Measurements from ENCODE around the gene ADGRA1.

Gene ADGRA1

GRCh38 chr10:133075346-133076137 is 12.2 kb upstream of the ADGRA1 start:
- no peak for DNase-seq (ENCODE audit: low read depth in 2 of 2)

GRCh38 chr10:133076274-133077038 is 11.3 kb upstream of the ADGRA1 start:
- no peak for DNase-seq (ENCODE audit: low read depth in 2 of 2)

GRCh38 chr10:133079836-133080682 is 7.7 kb upstream of the ADGRA1 start:
- no peak for DNase-seq (ENCODE audit: low read depth in 2 of 2)

GRCh38 chr10:133080683-133081040 is 7.1 kb upstream of the ADGRA1 start:
- no peak for DNase-seq (ENCODE audit: low read depth in 2 of 2)

GRCh38 chr10:133081636-133082035 is 6.1 kb upstream of the ADGRA1 start:
- DNase-seq (ENCODE audit: low read depth in 2 of 2): no peak

GRCh38 chr10:133082685-133083421 is 4.9 kb upstream of the ADGRA1 start:
- no peak for DNase-seq (ENCODE audit: low read depth in 2 of 2)

DNA sequence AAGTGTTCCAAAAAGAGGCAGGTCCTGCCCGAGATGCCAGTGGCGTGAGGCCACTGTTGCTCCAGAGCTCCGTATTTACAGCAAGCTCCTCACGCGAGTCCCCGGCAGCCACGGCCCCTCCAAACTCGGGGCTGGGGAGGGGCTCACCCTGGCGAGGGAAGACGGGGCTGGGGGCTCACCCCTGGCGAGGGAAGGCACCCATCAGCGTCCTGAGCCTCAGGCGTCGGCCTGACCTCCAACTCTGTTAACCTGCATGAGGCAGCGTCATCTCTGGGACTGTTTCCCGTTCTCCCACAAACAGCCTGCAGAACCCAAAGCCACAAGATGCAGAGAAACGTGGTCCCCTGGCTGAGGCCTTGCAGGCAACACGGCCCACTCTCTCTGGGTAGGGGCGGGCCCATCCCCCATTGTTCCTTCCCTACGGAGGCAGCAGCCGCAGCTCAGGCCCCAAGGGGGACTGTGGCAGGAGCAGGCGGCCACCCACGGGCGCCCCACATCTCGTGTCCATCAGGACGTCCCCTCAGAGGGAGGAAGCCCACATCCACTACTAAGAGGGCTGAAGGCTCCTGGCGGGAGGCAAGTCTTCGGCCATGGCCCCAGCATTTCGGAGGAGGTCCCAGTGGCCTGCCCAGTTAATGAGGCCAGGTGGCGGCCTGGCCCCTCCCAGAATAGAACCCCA is 4.2 kb upstream of the ADGRA1 start:
- no peak for DNase-seq (ENCODE audit: low read depth in 2 of 2)

GRCh38 chr10:133084491-133084890 is 3.2 kb upstream of the ADGRA1 start:
- no peak for DNase-seq (ENCODE audit: low read depth in 2 of 2)

GRCh38 chr10:133085251-133086125 is 2.2 kb upstream of the ADGRA1 start:
- DNase-seq (ENCODE audit: low read depth in 2 of 2): no peak

GRCh38 chr10:133086247-133086646 is 1.5 kb upstream of the ADGRA1 start:
- DNase-seq (ENCODE audit: low read depth in 2 of 2): no peak

- no peak for DNase-seq (ENCODE audit: low read depth in 2 of 2)
Observed at GRCh38 chr10:133087045-133087678, 562 bp upstream of the ADGRA1 start.

DNA sequence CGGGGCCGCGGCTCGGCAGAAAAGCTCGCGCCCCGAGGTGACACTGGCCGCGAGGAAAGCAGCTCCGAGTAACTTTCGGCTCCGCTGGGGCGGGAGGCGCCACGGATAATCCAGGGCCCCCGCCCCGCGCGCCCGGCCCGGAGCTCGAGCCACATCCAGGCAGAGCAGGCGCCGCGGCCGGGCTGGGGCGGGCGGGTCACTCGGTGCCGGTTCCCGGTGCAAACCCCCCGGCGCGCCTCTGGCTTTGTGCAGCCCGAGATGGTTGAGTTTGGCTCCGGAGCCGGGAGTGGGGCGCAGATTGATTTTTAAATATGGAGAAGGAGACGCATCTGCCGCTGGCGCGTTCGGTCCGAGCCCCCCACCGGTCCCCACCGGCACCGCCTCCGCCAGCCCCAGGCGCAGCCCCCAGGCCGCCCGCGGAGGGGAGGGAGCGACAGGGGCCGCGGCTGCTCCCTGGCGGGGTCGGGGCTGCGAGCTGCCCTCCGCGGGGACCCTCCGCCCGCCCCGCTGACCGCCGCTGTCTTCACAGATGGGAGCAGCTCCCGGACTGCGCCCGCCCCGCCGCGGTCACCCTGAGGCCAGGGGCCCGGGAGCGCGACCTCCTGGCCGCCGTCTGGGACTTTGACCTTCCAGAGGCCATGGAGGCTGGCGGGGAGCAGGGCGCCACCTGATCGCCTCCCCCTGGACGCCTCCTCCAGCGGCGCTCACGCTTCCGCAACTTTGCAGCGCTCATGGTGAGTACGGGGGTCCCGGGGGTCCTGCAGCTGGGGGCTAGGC is 643 bp downstream of the ADGRA1 start:
- DNase-seq (ENCODE audit: low read depth in 2 of 2): no peak

DNA sequence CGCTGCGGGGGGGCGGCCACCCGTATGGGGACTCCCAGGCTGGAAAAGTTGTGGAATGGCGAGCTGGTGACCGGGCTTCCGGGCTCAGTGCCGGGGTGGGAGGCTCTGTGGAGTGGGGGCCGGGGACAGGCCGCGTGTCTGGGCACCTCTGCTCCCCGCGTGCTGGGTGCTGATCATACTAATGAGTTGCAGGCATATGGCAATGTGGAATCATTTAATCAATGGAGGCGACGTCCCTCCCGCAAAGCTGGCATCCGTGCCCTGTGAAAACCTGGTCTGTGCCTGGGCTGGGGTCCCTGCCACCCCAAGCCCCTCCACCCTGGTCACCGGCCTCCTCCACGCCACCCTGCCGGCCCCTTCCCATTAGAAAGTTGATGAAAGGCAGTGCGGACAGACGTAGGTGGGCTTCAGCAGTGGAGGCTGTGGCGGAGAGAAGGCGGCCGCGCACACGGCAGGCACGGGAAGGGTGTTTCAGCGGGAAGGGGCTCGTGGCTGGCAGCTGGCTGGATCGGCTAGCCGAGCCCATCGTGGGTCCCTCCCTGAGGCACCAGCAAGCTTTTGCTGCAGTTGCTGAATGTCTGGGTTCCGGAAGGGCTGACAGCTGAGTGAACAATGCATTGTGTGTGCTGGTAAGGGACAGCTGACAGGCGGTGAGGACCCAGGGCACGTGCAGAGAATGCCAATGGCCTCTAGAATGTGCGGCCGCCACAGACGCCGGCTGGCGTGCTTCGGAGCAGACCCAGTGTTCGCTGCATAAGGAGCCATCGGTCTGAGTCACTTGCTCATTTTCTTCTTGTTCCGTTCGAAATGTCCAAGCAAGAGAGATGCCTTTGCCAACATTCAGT is 1.5 kb downstream of the ADGRA1 start:
- no peak for DNase-seq (ENCODE audit: low read depth in 2 of 2)

DNA sequence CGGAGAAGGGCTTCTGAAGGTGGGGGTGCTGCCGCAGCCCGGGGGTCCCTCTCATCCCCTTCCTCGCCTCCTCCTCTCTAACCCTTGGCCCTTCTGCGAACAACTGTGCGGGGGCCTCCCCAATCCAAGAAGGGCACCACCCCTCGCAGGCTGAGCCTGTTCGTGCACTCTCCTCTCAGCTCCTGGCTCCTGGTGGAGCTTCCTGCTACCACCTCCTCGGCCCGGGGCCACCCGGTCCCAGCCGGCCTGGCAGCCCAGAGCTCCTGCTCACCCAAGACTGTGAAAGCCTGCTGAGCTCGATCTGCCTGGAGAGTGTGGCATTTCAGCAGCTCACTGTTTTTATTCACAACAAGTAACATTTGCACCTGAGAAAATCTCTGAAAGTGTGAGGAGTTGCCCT is 2.4 kb downstream of the ADGRA1 start:
- no peak for DNase-seq (ENCODE audit: low read depth in 2 of 2)

DNA sequence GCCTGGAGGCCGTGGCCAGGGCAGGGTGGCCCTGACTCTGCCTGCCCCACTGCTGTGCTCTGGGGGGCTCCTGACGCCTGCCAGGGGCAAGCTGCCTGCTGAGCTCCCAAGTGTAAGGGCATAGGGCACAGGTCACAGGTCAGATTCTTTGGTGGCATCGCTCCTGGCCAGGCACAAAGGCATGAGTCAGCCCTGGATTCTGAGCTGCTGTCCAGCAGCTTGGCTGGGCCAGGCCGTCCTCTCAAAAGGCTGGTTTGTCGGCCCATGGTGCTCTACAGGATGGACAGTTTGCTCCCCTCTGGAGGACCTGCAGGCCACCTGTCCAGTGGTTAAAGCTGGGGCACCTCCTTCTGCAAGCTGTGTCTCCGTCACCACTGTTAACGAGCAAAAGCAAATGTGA is 2.9 kb downstream of the ADGRA1 start:
- DNase-seq (ENCODE audit: low read depth in 2 of 2): no peak

GRCh38 chr10:133091316-133091715 is 3.6 kb downstream of the ADGRA1 start:
- DNase-seq (ENCODE audit: low read depth in 2 of 2): no peak

GRCh38 chr10:133093291-133093690 is 5.6 kb downstream of the ADGRA1 start:
- DNase-seq (ENCODE audit: low read depth in 2 of 2): no peak

GRCh38 chr10:133094286-133094685 is 6.6 kb downstream of the ADGRA1 start:
- DNase-seq (ENCODE audit: low read depth in 2 of 2): no peak

Data from stimulated activated CD8-positive, alpha-beta memory T cell treated with anti-CD3 and anti-CD28 coated beads, Interleukin-2, amount 100 ng/mL, for 48 hours (primary cell).